HEK293 (cell line): ENCODE measurements around the gene RNF151.
A peak's percentile ranks its signal among the peaks of the same experiment; 100 is the strongest.

Experiments
- CTCF ChIA-PET: fragments of 350-600 bp; formaldehyde crosslinking; extraction: SDS; loops from one replicate; lab custom pipeline; 2021; ENCODE audit warnings: antibody characterized with exemption; lab: Yijun Ruan, JAX
- POLR2A ChIA-PET: fragments of 300-600 bp; formaldehyde crosslinking; extraction: SDS; loops from one replicate; lab custom pipeline; 2020; ENCODE audit warnings: antibody characterized with exemption, inconsistent platforms; lab: Yijun Ruan, JAX
- H3K27ac ChIP-seq: fragments of 200-500 bp; sonication (Bioruptor generic); 2 replicates; pipeline ENCODE4 v1.5.1; 2014; ENCODE audit warnings: low read depth, low read length, control low read depth, inconsistent platforms; ENCODE audit errors: extremely low read depth
- H3K36me3 ChIP-seq, 2 experiments: fragments of 200-500 bp in 1 of 2; sonication (Bioruptor generic) in 1 of 2; 1 replicate in 1 of 2; 2 replicates in 1 of 2; pipeline ENCODE4 v1.5.1; 2014 to 2017; ENCODE audit warnings: inconsistent platforms in 2 of 2, low read length in 2 of 2; ENCODE audit not compliant: control insufficient read depth in 2 of 2, insufficient read depth in 1 of 2
- H3K4me1 ChIP-seq: fragments of 200-500 bp; sonication (Bioruptor generic); 2 replicates; pipeline ENCODE4 v1.5.1; 2014; ENCODE audit warnings: mild to moderate bottlenecking, low read length, inconsistent platforms; ENCODE audit not compliant: control insufficient read depth, insufficient read depth
- H3K4me3 ChIP-seq: 2 replicates; pipeline ENCODE4 v1.5.1; 2011; ENCODE audit warnings: low read depth, mild to moderate bottlenecking, control low read depth, low read length, moderate library complexity
- H3K9me3 ChIP-seq: fragments of 200-500 bp; sonication (Bioruptor generic); 2 replicates; pipeline ENCODE4 v1.5.1; 2014; ENCODE audit warnings: low read depth, low read length, inconsistent platforms; ENCODE audit not compliant: control insufficient read depth, insufficient read depth
- BCL11A ChIP-seq: fragments of 450-650 bp; formaldehyde crosslinking; IDR thresholded peaks from 2 replicates; pipeline ENCODE4 v1.5.1; 2016; ENCODE audit warnings: low read depth, missing biosample characterization, missing genetic modification characterization
- KLF16 ChIP-seq: fragments of 450-650 bp; formaldehyde crosslinking; IDR thresholded peaks from 2 replicates; pipeline ENCODE4 v1.5.1; 2017; ENCODE audit warnings: missing biosample characterization, missing genetic modification characterization
- KLF8 ChIP-seq: fragments of 450-650 bp; formaldehyde crosslinking; IDR thresholded peaks from 2 replicates; pipeline ENCODE4 v1.5.1; 2016; ENCODE audit warnings: missing biosample characterization, missing genetic modification characterization
- SCRT1 ChIP-seq: fragments of 450-650 bp; formaldehyde crosslinking; IDR thresholded peaks from 2 replicates; pipeline ENCODE4 v1.5.1; 2016; ENCODE audit warnings: missing biosample characterization, missing genetic modification characterization, borderline replicate concordance
- SCRT2 ChIP-seq: fragments of 450-650 bp; formaldehyde crosslinking; IDR thresholded peaks from 2 replicates; pipeline ENCODE4 v1.5.1; 2016; ENCODE audit warnings: missing biosample characterization, missing genetic modification characterization
- SETDB1 ChIP-seq: IDR thresholded peaks from one replicate; pipeline ENCODE4 v1.6.1; 2017; ENCODE audit warnings: mild to moderate bottlenecking, low read length, moderate library complexity, mixed read lengths; ENCODE audit not compliant: insufficient read length
- ZBTB1 ChIP-seq: fragments of 450-650 bp; formaldehyde crosslinking; IDR thresholded peaks from 2 replicates; pipeline ENCODE4 v1.5.1; 2016; ENCODE audit warnings: missing biosample characterization, missing genetic modification characterization
- ZBTB20 ChIP-seq: fragments of 450-650 bp; formaldehyde crosslinking; IDR thresholded peaks from 2 replicates; pipeline ENCODE4 v1.5.1; 2016; ENCODE audit warnings: missing biosample characterization, missing genetic modification characterization
- ZBTB48 ChIP-seq: fragments of 450-650 bp; formaldehyde crosslinking; IDR thresholded peaks from 2 replicates; pipeline ENCODE4 v1.5.1; 2016; ENCODE audit warnings: missing biosample characterization, missing genetic modification characterization
- ZFP3 ChIP-seq: fragments of 450-650 bp; formaldehyde crosslinking; IDR thresholded peaks from 2 replicates; pipeline ENCODE4 v1.5.1; 2016; ENCODE audit warnings: low read depth, missing biosample characterization, missing genetic modification characterization
- ZNF140 ChIP-seq: fragments of 450-650 bp; formaldehyde crosslinking; IDR thresholded peaks from 2 replicates; pipeline ENCODE4 v1.5.1; 2016; ENCODE audit warnings: missing biosample characterization, missing genetic modification characterization
- ZNF184 ChIP-seq: fragments of 450-650 bp; IDR thresholded peaks from 2 replicates; pipeline ENCODE4 v1.5.1; 2018; ENCODE audit warnings: missing biosample characterization, mild to moderate bottlenecking, missing genetic modification characterization
- ZNF221 ChIP-seq: fragments of 450-650 bp; formaldehyde crosslinking; IDR thresholded peaks from 2 replicates; pipeline ENCODE4 v1.5.1; 2017; ENCODE audit warnings: missing biosample characterization, missing genetic modification characterization, borderline replicate concordance
- ZNF366 ChIP-seq: fragments of 450-650 bp; formaldehyde crosslinking; conservative IDR thresholded peaks from 2 replicates; pipeline ENCODE4 v1.5.1; 2016; ENCODE audit warnings: missing biosample characterization, missing genetic modification characterization
- ZNF510 ChIP-seq: fragments of 450-650 bp; formaldehyde crosslinking; IDR thresholded peaks from 2 replicates; pipeline ENCODE4 v1.5.1; 2018; ENCODE audit warnings: mild to moderate bottlenecking, missing genetic modification characterization, missing biosample characterization; ENCODE audit not compliant: insufficient replicate concordance
- ZNF776 ChIP-seq: fragments of 450-650 bp; formaldehyde crosslinking; IDR thresholded peaks from 2 replicates; pipeline ENCODE4 v1.5.0; 2017; ENCODE audit warnings: missing biosample characterization, missing genetic modification characterization, borderline replicate concordance
- ZSCAN16 ChIP-seq: fragments of 450-650 bp; formaldehyde crosslinking; IDR thresholded peaks from 2 replicates; pipeline ENCODE4 v1.5.1; 2016; ENCODE audit warnings: missing biosample characterization, missing genetic modification characterization
- TF ChIP-seq, protein P1 (sequence below): fragments of 450-650 bp; formaldehyde crosslinking; IDR thresholded peaks from 2 replicates; pipeline ENCODE4 v1.5.1; 2016; ENCODE audit warnings: missing biosample characterization, missing genetic modification characterization
- TF ChIP-seq, protein P2 (sequence below): fragments of 450-650 bp; formaldehyde crosslinking; IDR thresholded peaks from 2 replicates; pipeline ENCODE4 v1.5.1; 2016; ENCODE audit warnings: missing biosample characterization, missing genetic modification characterization
- TF ChIP-seq, protein P3 (sequence below): fragments of 450-650 bp; formaldehyde crosslinking; IDR thresholded peaks from 2 replicates; pipeline ENCODE4 v1.5.1; 2016; ENCODE audit warnings: missing biosample characterization, missing genetic modification characterization

Gene RNF151

DNA sequence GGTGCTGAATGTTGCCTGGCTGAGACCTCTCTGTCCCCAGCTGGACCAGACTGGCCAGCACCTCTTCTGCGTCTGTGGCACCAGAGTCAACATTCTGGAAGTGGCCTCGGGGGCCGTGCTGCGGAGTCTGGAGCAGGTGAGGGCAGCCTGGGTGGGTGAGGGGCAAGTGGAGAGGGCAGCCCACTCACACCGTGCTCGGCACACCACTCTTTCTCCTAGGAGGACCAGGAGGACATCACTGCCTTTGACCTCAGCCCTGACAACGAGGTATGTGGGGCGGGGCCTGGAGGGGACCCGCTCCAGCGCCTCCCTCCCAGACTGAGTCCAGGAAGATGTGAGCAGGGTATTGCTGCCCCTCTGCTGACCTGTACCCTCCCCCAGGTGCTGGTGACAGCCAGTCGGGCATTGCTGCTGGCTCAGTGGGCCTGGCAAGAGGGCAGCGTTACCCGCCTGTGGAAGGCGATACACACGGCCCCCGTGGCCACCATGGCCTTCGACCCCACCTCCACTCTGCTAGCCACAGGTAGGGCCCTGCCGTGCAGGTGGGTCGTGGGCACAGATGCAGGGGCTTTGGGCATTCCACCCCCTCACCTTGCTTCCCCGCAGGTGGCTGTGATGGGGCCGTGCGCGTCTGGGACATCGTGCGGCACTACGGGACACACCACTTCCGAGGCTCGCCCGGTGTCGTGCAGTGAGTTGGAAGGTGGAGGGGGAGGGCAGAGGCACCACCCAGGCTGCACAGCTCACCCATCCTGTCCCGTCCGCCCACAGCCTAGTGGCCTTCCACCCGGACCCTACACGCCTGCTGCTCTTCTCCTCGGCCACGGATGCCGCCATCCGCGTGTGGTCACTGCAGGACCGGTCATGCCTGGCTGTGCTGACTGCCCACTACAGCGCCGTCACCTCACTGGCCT lies 7.8 kb downstream of the RNF151 start (continued):
- TF ChIP-seq, protein P1, sequence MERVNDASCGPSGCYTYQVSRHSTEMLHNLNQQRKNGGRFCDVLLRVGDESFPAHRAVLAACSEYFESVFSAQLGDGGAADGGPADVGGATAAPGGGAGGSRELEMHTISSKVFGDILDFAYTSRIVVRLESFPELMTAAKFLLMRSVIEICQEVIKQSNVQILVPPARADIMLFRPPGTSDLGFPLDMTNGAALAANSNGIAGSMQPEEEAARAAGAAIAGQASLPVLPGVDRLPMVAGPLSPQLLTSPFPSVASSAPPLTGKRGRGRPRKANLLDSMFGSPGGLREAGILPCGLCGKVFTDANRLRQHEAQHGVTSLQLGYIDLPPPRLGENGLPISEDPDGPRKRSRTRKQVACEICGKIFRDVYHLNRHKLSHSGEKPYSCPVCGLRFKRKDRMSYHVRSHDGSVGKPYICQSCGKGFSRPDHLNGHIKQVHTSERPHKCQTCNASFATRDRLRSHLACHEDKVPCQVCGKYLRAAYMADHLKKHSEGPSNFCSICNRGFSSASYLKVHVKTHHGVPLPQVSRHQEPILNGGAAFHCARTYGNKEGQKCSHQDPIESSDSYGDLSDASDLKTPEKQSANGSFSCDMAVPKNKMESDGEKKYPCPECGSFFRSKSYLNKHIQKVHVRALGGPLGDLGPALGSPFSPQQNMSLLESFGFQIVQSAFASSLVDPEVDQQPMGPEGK = no peak
- TF ChIP-seq ZNF510 (tag by site-specific recombination) (no peak), ZNF221 (no peak), ZNF776 (tag by site-specific recombination) (no peak), KLF8 (tag by site-specific recombination) (no peak), ZBTB48 (tag by site-specific recombination) (no peak), SETDB1 (no peak), ZNF184 (tag by site-specific recombination) (no peak), ZBTB1 (no peak), ZSCAN16 (no peak)
- TF ChIP-seq, protein P2, sequence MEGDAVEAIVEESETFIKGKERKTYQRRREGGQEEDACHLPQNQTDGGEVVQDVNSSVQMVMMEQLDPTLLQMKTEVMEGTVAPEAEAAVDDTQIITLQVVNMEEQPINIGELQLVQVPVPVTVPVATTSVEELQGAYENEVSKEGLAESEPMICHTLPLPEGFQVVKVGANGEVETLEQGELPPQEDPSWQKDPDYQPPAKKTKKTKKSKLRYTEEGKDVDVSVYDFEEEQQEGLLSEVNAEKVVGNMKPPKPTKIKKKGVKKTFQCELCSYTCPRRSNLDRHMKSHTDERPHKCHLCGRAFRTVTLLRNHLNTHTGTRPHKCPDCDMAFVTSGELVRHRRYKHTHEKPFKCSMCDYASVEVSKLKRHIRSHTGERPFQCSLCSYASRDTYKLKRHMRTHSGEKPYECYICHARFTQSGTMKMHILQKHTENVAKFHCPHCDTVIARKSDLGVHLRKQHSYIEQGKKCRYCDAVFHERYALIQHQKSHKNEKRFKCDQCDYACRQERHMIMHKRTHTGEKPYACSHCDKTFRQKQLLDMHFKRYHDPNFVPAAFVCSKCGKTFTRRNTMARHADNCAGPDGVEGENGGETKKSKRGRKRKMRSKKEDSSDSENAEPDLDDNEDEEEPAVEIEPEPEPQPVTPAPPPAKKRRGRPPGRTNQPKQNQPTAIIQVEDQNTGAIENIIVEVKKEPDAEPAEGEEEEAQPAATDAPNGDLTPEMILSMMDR = no peak
- TF ChIP-seq, protein P3, sequence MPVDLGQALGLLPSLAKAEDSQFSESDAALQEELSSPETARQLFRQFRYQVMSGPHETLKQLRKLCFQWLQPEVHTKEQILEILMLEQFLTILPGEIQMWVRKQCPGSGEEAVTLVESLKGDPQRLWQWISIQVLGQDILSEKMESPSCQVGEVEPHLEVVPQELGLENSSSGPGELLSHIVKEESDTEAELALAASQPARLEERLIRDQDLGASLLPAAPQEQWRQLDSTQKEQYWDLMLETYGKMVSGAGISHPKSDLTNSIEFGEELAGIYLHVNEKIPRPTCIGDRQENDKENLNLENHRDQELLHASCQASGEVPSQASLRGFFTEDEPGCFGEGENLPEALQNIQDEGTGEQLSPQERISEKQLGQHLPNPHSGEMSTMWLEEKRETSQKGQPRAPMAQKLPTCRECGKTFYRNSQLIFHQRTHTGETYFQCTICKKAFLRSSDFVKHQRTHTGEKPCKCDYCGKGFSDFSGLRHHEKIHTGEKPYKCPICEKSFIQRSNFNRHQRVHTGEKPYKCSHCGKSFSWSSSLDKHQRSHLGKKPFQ (tag by site-specific recombination) = no peak

DNA sequence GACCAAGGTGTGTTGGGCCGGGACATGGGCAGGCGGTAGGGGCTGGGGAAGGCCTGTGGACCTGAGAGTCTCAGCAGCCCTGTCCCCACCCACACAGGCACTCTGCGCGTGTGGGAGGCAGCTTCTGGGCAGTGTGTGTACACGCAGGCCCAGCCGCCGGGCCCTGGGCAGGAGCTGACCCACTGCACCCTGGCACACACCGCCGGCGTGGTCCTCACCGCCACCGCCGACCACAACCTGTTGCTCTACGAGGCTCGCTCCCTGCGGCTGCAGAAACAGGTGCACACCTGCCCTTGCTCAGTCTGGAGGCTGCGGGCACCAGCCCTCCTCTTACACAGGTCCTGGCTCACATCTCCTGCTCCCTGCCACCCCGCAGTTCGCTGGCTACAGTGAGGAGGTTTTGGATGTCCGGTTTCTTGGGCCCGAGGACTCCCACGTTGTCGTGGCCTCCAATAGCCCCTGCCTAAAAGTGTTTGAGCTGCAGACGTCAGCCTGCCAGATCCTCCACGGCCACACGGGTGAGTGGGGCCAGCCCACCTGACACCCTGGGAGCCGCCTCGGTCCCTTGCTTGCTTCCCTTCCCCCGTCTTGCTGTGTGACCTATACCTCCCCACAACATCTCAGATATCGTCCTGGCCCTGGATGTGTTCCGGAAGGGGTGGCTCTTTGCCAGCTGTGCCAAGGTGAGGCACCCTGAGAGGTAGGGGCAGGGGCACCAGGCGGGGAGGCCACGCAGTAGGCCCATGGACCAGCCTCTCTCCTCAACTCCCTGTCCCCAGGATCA lies 9.0 kb downstream of the RNF151 start:
- ChIA-PET POLR2A (interaction anchor here (1.2 to 10.1 kb wide), 2 partner anchors 10 to 180 kb away, joined by 4 to 76 read pairs; partner anchors contain the start of genes RPS2 and TRAF7), CTCF (interaction anchor here (0.5 kb wide), 1 partner anchor 7 kb away, joined by 4 read pairs; no protein-coding TSS in a partner anchor)
- Histone ChIP-seq H3K4me3 (no peak overlapping the region), H3K36me3 (peaks cover 0 to 59% of the 10 kb centered on the region in 2 experiments; a peak in 1 of 3 replicates), H3K27ac (no peak overlapping the region), H3K9me3 (no peaks in the 10 kb centered on the region), H3K4me1 (no peaks in the 10 kb centered on the region)
- TF ChIP-seq SCRT1 (tag by site-specific recombination) (peak; percentile 76; the same call in 1 of the 2 replicates), SCRT2 (peak; percentile 93), ZFP3 (tag by site-specific recombination) (no peak)

DNA sequence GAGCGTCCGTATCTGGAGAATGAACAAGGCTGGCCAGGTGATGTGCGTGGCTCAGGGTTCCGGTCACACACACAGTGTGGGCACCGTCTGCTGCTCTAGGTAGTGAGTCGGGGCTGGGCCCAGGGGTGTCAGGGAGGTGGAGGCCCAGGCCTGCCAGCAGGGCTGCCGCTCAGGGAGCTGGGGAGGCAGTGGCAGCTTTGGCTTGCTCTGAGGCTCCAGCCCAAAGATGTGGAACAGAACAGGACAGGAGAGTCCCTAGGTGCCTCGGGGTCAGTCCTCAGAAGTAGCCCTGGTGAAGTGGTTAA lies 9.5 kb downstream of the RNF151 start:
- H3K4me1 ChIP-seq = no peaks in the 10 kb centered on the region
- H3K36me3 ChIP-seq = peaks cover 0 to 59% of the 10 kb centered on the region in 2 experiments; a peak in 1 of 3 replicates
- POLR2A ChIA-PET = interaction anchor here (0.5 to 10.1 kb wide), 3 partner anchors 11 to 179 kb away, joined by 4 to 76 read pairs (median 6); partner anchors contain the start of genes RPS2 and TRAF7

More for the DNA sequence above, 9.5 kb downstream of the RNF151 start:
- no peaks in the 10 kb centered on the region for H3K9me3 ChIP-seq
- H3K4me3 ChIP-seq = no peak overlapping the region
- no peak overlapping the region for H3K27ac ChIP-seq
- CTCF ChIA-PET = no interaction called here
- TF ChIP-seq KLF16 (tag by site-specific recombination) = no peak
- TF ChIP-seq, protein P3 (tag by site-specific recombination) = no peak
- TF ChIP-seq ZNF366 (tag by site-specific recombination) = no peak
- no peak for TF ChIP-seq ZBTB20 (tag by site-specific recombination)
- no peak for TF ChIP-seq BCL11A (tag by site-specific recombination)
- TF ChIP-seq ZNF140 (tag by site-specific recombination) = no peak
- TF ChIP-seq, all 188 proteins: peak for 0
